Sigmoid colon (tissue), 4 donors: ENCODE data around the gene CA7.

Experiments
- CTCF ChIP-seq, 4 experiments: fragments of 450-650 bp in 3 of 4; fragments of 200-600 bp in 1 of 4; IDR thresholded peaks; one replicate each; pipeline ENCODE4 v1.5.1; 2016 to 2019; ENCODE audit warnings: antibody characterized with exemption in 4 of 4, mild to moderate bottlenecking in 3 of 4, moderate library complexity in 2 of 4
- EP300 ChIP-seq, 4 donors: sonication (generic); formaldehyde crosslinking; IDR thresholded peaks; one replicate each; pipeline ENCODE4 v1.6.1; 2017; ENCODE audit warnings: antibody characterized with exemption in 4 of 4
- POLR2AphosphoS5 ChIP-seq, 4 donors: sonication (generic); formaldehyde crosslinking; IDR thresholded peaks; one replicate each; pipeline ENCODE4 v1.6.1; 2017; ENCODE audit warnings: antibody characterized with exemption in 4 of 4

GRCh38 chr16:66840883-66841282 lies 3.3 kb upstream of the CA7 start:
- TF ChIP-seq CTCF (IDR thresholded peaks at IDR 0.05) (no peak), POLR2AphosphoS5 (IDR thresholded peaks at IDR 0.05) (no peak), EP300 (IDR thresholded peaks at IDR 0.05) (no peak)
